Measurements from ENCODE around the gene MED15.
"Not testable (repeated sequence)": the region's sequence is repeated elsewhere in the genome, so short reads cannot be mapped to it uniquely, and the experiment has no call there.

The MED15 gene

DNA sequence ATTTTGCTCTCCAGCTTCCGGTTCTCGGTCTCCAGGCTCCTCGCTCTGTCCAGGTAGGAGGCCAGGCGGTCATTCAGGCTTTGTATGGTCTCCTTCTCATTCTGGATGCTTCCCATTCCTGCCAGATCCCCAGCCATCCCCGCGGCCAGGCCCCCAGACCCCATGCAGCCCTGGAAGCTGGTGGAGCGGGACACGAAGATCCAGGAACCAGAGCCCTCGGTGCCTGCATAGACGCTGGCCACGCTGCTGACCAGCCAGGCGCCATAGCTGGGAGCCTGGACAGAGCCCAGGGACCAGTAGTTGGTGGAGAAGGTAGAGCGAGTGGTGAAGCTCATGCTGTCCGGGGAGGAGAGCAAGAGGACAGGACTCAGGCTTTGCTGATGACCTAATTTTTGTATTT lies 23.6 kb upstream of the MED15 start:
- no peak for DNase-seq

DNA sequence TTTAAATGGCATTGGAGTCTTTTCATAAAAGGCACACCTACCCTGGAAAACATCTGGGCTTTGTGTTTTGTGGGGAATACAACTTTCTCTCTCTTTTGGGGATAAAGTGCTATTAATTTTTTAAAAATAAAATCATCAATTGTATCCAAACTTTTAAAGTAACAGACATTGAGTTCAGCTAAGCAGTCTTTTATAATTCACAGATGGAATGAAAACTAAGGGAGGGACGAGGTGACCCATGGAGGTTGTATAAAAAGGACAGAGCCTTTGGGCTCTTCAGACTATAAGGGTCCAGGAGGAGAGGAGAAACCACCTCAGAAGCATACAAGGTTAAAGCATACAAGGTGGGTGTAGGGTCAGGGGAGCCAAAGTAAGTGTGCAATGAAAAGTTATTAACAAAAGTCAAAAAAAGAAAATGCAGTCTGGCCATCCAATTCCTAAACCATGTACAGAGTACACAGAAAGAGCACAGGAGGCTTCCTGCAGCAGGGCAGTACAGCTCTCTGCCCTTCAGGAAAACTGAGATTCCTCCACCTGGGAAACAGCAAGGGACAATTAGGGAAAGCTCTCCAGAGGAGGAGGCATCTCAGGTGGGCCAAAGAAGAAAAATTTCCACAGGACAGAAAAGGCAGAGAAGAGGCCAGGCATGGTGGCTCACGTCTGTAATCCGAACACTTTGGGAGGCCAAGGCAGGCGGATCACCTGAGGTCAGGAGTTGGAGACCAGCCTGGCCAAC lies 22.3 kb upstream of the MED15 start:
- no peak for DNase-seq

- no peak for DNase-seq
Observed at GRCh38 chr22:20486229-20486628, 21.2 kb upstream of the MED15 start.

GRCh38 chr22:20487715-20488114 lies 19.7 kb upstream of the MED15 start:
- DNase-seq = no peak

- no peak for DNase-seq
Observed at GRCh38 chr22:20488946-20489345, 18.5 kb upstream of the MED15 start.

DNA sequence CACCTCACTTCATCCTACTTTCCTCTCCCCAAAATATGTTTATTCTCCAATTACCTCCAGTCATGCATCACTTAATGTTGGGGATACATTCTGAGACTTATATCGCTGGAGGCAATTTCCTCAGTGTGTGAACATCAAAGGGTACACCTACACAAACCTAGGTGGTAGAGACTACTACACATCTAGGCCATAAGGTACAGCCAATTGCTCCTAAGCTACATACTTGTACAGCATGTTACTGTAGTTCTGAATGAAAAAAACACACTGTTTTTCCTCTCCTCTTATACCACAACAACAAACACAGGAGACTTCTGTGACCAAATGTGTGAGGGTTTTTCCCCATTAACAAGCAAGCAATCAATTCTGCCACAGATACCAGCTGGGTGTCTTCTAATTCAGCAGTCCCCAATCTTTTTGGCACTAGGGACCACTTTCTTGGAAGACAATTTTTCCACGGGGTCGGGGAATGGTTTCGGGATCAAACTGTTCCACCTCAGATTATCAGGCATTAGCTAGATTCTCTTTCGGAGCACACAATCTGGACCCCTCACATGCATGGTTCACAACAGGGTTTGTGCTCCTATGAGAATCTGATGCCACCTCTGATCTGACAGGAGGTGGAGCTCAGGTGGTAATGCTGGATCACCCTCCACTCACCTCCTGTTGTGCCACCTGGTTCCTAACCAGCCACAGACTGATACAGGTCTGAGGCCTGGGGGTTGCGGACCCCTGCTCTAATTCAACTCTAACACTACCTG lies 17.0 kb upstream of the MED15 start:
- DNase-seq = no peak

GRCh38 chr22:20490941-20491307 lies 16.5 kb upstream of the MED15 start:
- DNase-seq = no peak

DNA sequence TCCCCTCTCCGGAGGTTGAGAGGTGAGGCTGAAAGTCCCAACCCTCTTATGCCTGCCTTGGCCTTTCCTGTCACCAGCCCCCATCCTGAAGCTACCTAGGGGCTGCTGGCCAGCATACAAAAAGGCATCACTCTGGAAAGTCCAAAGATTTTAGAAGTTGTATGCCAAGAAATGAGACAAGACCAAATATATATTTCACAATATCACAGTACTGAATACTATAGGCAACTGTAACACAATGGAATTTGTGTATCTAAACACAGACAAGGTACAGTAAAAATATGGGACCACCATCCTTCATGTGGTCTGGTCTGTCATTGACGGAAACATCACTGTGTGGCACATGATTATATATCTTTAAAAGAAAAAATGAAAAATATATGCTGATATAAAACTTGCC lies 16.1 kb upstream of the MED15 start:
- no peak for DNase-seq

- DNase-seq = peak; percentile 78
Observed at GRCh38 chr22:20494978-20495860, 12.2 kb upstream of the MED15 start, which contains the start of gene KLHL22. KLHL22 (minus strand) TSS chr22:20495795; CDS start chr22:20489211, 6,584 bp downstream.

- peak; percentile 97 for DNase-seq
Observed at GRCh38 chr22:20495861-20496681, 11.3 kb upstream of the MED15 start.

GRCh38 chr22:20497426-20497825 lies 10.0 kb upstream of the MED15 start:
- DNase-seq = no peak

- no peak for DNase-seq
Observed at GRCh38 chr22:20498913-20499312, 8.5 kb upstream of the MED15 start.

DNA sequence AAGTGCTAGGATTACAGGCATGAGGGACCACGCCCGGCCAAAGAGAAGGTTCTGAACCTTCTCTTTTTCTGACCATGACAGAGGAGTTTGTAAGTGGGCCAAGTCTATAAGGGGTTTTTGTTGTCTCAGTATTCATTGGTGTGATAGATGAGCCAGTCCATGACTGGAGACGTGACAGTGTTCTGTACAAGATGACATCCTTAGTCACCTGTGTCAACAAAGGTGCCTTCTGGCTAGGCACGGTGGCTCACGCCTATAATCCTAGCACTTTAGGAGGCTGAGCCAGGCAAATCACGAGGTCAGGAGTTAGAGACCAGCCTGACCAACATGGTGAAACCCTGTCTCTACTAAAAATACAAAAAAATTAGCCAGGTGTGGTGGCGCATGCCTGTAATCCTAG lies 7.6 kb upstream of the MED15 start:
- no peak for DNase-seq

GRCh38 chr22:20503816-20504215 lies 3.6 kb upstream of the MED15 start:
- DNase-seq = no peak

GRCh38 chr22:20504293-20504922 lies 3.0 kb upstream of the MED15 start:
- not testable (repeated sequence) for DNase-seq

DNA sequence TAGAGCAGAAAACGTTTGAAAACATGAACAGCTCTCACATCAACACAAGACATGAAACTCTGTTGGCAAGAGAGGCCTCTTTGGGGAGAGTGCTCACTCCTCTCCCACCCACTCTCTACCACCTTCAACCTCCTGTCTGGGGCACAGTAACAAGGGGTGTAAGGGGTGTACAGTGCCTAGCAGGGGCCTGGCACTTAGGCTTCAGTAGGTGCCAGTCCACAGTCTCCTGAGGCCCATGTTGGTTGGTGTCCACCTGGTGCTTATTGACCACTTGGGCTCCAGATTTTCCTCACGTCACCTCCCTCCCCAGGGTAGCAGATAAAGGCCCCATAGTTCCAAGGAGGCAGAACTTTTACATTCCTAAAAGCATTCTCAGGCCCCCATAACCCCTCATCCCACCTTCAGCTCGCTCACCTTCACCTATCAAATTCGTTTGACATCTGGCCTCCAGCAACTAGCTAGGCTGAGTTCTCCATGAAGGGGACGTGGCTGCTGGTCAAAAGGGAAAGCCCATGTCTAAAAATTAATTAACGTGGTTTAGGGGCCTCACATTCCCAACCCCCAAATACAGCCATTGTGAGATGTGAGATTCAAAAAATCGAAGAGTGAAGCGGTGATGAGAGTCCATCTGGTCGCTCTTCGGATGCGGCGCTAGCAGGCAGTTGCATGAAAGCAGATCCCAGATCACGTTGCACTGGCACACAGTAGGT lies 712 bp upstream of the MED15 start:
- no peak for DNase-seq

GRCh38 chr22:20508067-20508755 lies 801 bp downstream of the MED15 start:
- not testable (repeated sequence) for DNase-seq

GRCh38 chr22:20508815-20509271 lies 1.4 kb downstream of the MED15 start:
- no peak for DNase-seq

DNA sequence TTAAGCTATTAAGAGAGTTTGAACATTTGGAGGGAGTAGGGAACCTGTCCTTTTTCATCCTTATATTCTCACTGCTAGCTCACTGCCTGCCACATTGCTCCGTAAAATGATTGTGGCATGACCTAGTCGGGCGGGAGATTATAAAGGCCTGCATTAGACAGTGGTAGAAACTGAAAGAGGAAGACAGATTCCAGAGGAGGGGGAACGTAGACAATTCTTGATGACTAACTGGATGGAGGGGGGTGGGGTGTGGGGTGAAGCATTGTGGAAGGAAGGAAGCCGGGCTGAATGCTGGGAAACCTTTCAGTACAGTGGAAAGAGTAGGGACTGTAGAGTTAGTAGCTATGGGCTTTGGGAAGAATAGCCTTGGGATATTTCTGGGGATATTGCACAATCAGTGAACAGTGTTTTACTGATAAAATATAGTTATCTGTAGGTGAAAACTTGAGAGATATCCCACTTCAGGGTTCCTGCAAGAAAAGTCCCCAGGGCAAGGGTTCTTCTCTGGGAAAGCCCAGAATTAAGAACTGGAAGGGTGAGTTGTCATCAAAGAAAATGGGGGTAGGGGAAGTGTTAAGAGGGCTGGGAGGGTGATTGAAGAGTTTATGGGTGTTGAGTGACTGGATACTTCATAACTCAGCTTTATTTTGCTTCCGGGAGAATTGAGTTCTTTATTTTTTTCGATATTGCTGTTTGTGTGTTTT lies 2.1 kb downstream of the MED15 start:
- peak; percentile 69 for DNase-seq

All from eye (tissue), 1 donor.